ENCODE measurements around the gene PTPRK.

Gene PTPRK

GRCh38 chr6:128000363-128000762, 520.0 kb downstream of the PTPRK start:
- H3K27me3 ChIP-seq (ENCODE audit: insufficient read depth, low read length), result no peaks in the 10 kb centered on the region
- H3K4me2 ChIP-seq (ENCODE audit: low read length), result no peak overlapping the region
- H3K9ac ChIP-seq (ENCODE audit: low read length), result no peak overlapping the region
- H3K27ac ChIP-seq (ENCODE audit: low read depth, low read length, poor library complexity, severe bottlenecking), result no peak overlapping the region
- H3K79me2 ChIP-seq (ENCODE audit: insufficient read depth, low read length), result no peaks in the 10 kb centered on the region
- no peaks in the 10 kb centered on the region for H3K9me2 ChIP-seq (ENCODE audit: low read depth, low read length)
- no peaks in the 10 kb centered on the region for H4K20me1 ChIP-seq (ENCODE audit: insufficient read depth, low read length)
- no peaks in the 10 kb centered on the region for H3K9me3 ChIP-seq (ENCODE audit: low read length)
- no peaks in the 10 kb centered on the region for H3K36me3 ChIP-seq (ENCODE audit: insufficient read depth, low read length)
- H3K4me1 ChIP-seq (ENCODE audit: insufficient read depth, low read length, severe bottlenecking), result no peaks in the 10 kb centered on the region
- TF ChIP-seq EZH2 (IDR thresholded peaks at IDR 0.05; ENCODE audit: borderline replicate concordance, low read length), result no peak
- TF ChIP-seq, protein P1, sequence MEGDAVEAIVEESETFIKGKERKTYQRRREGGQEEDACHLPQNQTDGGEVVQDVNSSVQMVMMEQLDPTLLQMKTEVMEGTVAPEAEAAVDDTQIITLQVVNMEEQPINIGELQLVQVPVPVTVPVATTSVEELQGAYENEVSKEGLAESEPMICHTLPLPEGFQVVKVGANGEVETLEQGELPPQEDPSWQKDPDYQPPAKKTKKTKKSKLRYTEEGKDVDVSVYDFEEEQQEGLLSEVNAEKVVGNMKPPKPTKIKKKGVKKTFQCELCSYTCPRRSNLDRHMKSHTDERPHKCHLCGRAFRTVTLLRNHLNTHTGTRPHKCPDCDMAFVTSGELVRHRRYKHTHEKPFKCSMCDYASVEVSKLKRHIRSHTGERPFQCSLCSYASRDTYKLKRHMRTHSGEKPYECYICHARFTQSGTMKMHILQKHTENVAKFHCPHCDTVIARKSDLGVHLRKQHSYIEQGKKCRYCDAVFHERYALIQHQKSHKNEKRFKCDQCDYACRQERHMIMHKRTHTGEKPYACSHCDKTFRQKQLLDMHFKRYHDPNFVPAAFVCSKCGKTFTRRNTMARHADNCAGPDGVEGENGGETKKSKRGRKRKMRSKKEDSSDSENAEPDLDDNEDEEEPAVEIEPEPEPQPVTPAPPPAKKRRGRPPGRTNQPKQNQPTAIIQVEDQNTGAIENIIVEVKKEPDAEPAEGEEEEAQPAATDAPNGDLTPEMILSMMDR (IDR thresholded peaks at IDR 0.05; ENCODE audit: low read length), result no peak
- H3F3A ChIP-seq (ENCODE audit: insufficient read depth, low read length), result no peaks in the 10 kb centered on the region
- no peak overlapping the region for H2AFZ ChIP-seq (ENCODE audit: low read length)
- no peak overlapping the region for H3K4me3 ChIP-seq (ENCODE audit: low read depth, low read length, poor library complexity, severe bottlenecking)

- no peaks in the 10 kb centered on the region for H3K9me3 ChIP-seq (ENCODE audit: low read length)
- H3K27me3 ChIP-seq (ENCODE audit: insufficient read depth, low read length), result no peaks in the 10 kb centered on the region
- no peak overlapping the region for H3K9ac ChIP-seq (ENCODE audit: low read length)
- no peak overlapping the region for H3K4me2 ChIP-seq (ENCODE audit: low read length)
- H3F3A ChIP-seq (ENCODE audit: insufficient read depth, low read length), result no peaks in the 10 kb centered on the region
- H3K36me3 ChIP-seq (ENCODE audit: insufficient read depth, low read length), result no peaks in the 10 kb centered on the region
- no peaks in the 10 kb centered on the region for H3K4me1 ChIP-seq (ENCODE audit: insufficient read depth, low read length, severe bottlenecking)
- H3K9me2 ChIP-seq (ENCODE audit: low read depth, low read length), result no peaks in the 10 kb centered on the region
- no peak overlapping the region for H3K4me3 ChIP-seq (ENCODE audit: low read depth, low read length, poor library complexity, severe bottlenecking)
- TF ChIP-seq, protein P1 (IDR thresholded peaks at IDR 0.05; ENCODE audit: low read length), result no peak
- no peak for TF ChIP-seq EZH2 (IDR thresholded peaks at IDR 0.05; ENCODE audit: borderline replicate concordance, low read length)
- H3K27ac ChIP-seq (ENCODE audit: low read depth, low read length, poor library complexity, severe bottlenecking), result no peak overlapping the region
- H4K20me1 ChIP-seq (ENCODE audit: insufficient read depth, low read length), result no peaks in the 10 kb centered on the region
- H3K79me2 ChIP-seq (ENCODE audit: insufficient read depth, low read length), result no peaks in the 10 kb centered on the region
- no peak overlapping the region for H2AFZ ChIP-seq (ENCODE audit: low read length)
Observed at GRCh38 chr6:127998985-127999384, 521.4 kb downstream of the PTPRK start.

DNA sequence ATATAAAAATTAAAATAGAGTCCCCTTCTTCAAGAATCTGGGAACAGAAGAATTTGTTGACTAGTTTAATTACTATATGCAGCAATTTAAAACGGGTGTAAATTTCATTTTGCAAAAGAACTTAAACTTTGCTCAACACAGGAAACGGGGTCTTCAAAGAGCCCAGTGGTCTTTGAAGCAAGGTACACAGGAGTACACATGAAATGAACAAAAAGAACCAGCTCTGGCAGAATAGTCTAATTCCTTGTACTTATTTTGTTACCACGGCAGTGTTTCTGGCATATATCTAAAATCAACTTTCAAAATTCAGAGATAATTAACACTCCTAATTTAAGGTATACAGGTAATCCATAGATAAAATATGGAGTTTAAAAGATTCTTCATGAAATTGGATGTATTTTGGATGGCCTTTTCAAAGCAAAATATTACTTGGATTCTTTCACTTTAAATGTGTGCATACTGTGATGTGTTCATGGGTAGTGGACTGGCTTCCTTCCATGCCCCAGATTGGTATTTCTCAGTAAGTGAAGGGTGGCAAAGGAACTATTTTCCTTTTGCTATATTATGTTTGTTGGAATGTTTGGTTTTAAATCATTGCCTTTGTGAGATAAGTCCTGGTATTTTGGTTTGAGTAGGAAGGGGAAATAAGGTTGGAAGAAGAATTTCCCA, 522.8 kb downstream of the PTPRK start:
- no peaks in the 10 kb centered on the region for H3K27me3 ChIP-seq (ENCODE audit: insufficient read depth, low read length)
- TF ChIP-seq, protein P1 (IDR thresholded peaks at IDR 0.05; ENCODE audit: low read length), result no peak
- no peak for TF ChIP-seq EZH2 (IDR thresholded peaks at IDR 0.05; ENCODE audit: borderline replicate concordance, low read length)
- H3K27ac ChIP-seq (ENCODE audit: low read depth, low read length, poor library complexity, severe bottlenecking), result no peak overlapping the region
- no peak overlapping the region for H3K9ac ChIP-seq (ENCODE audit: low read length)
- H4K20me1 ChIP-seq (ENCODE audit: insufficient read depth, low read length), result no peaks in the 10 kb centered on the region
- H3K79me2 ChIP-seq (ENCODE audit: insufficient read depth, low read length), result no peaks in the 10 kb centered on the region
- no peak overlapping the region for H3K4me2 ChIP-seq (ENCODE audit: low read length)
- no peaks in the 10 kb centered on the region for H3K9me2 ChIP-seq (ENCODE audit: low read depth, low read length)
- H3F3A ChIP-seq (ENCODE audit: insufficient read depth, low read length), result no peaks in the 10 kb centered on the region
- H3K4me3 ChIP-seq (ENCODE audit: low read depth, low read length, poor library complexity, severe bottlenecking), result no peak overlapping the region
- no peak overlapping the region for H2AFZ ChIP-seq (ENCODE audit: low read length)
- no peaks in the 10 kb centered on the region for H3K9me3 ChIP-seq (ENCODE audit: low read length)
- H3K36me3 ChIP-seq (ENCODE audit: insufficient read depth, low read length), result no peaks in the 10 kb centered on the region
- H3K4me1 ChIP-seq (ENCODE audit: insufficient read depth, low read length, severe bottlenecking), result no peaks in the 10 kb centered on the region
